HepG2 (cell line): Measurements from ENCODE around the gene ABHD2. TPM values are rescaled to one million over a fixed set of nuclear protein-coding genes. Genes with fewer than 3 reads are reported as not detected.

Source experiments
- ATAC-seq: fragments of 200-7000 bp; cut with Tn5 transposase; 3 replicates; pipeline ENCODE4 v1.9.1; 2020; ENCODE audit warnings: mild to moderate bottlenecking, moderate library complexity
- BruUV-seq: library from RNA; stranded (reverse); fragments of 400-500 nt; replicated peaks from 2 replicates; lab custom pipeline; 2021; lab: Mats Ljungman, UMichigan
- CTCF ChIA-PET: fragments of 300-600 bp; formaldehyde crosslinking; extraction: SDS; loops from one replicate; lab custom pipeline; 2021; ENCODE audit warnings: low total read pairs, inconsistent platforms, low intra/inter-chr PET ratio; lab: Yijun Ruan, JAX
- POLR2A ChIA-PET: fragments of 350-600 bp; sonication (Branson Sonifier 250); formaldehyde crosslinking; loops from one replicate; lab custom pipeline; 2020; ENCODE audit warnings: antibody characterized with exemption, inconsistent platforms; lab: Yijun Ruan, JAX
- DNase-seq: peaks from one replicate; pipeline ENCODE4 v3.0.0-alpha.2; 2015; ENCODE audit warnings: low spot score
- FAIRE-seq: peaks from 3 replicates; lab custom pipeline; 2011; peaks lifted over from hg19 to GRCh38; lab: Jason Lieb, UNC
- H2AFZ ChIP-seq: one replicate; pipeline ENCODE4 v1.6.1; 2011; ENCODE audit warnings: low read length, inconsistent platforms
- H3K27ac ChIP-seq: fragments of 300-600 bp; 3 replicates; pipeline ENCODE4 v1.8.0; 2011; ENCODE audit warnings: mixed run types, mild to moderate bottlenecking, mixed read lengths, low read length, inconsistent platforms; ENCODE audit not compliant: insufficient read depth; ENCODE audit errors: extremely low read length
- H3K27me3 ChIP-seq, 2 experiments: fragments of 200-600 bp in 1 of 2; 2 replicates in 1 of 2; 3 replicates in 1 of 2; pipeline versions ENCODE4 v1.6.0 to v1.8.0; 2011; ENCODE audit warnings: low read length in 2 of 2, mild to moderate bottlenecking in 2 of 2, moderate library complexity in 2 of 2, inconsistent platforms in 1 of 2; ENCODE audit not compliant: insufficient read depth in 2 of 2, control insufficient read depth in 1 of 2
- H3K36me3 ChIP-seq, 2 experiments: fragments of 200-600 bp in 1 of 2; replicated peaks in 1 of 2; 2 replicates in 1 of 2; 3 replicates in 1 of 2; pipeline versions ENCODE4 v1.5.1 to v1.8.0; 2011; ENCODE audit warnings: low read length in 2 of 2, inconsistent platforms in 1 of 2; ENCODE audit not compliant: insufficient read depth in 2 of 2, control insufficient read depth in 1 of 2
- H3K4me1 ChIP-seq: 2 replicates; pipeline ENCODE4 v1.5.1; 2012; ENCODE audit warnings: low read length, inconsistent platforms; ENCODE audit not compliant: insufficient read depth
- H3K4me2 ChIP-seq: 2 replicates; pipeline ENCODE4 v1.6.0; 2011; ENCODE audit warnings: low read depth, low read length, inconsistent platforms
- H3K4me3 ChIP-seq, 3 experiments: fragments of 200-600 bp in 1 of 3; sonication (generic), shearing (Covaris generic) in 1 of 3; replicated peaks in 1 of 3; 2 replicates each; pipeline ENCODE4 v1.5.1; 2011 to 2016; ENCODE audit warnings: low read length in 3 of 3, inconsistent platforms in 2 of 3, low read depth in 2 of 3, mild to moderate bottlenecking in 2 of 3, control low read depth in 1 of 3, mixed read lengths in 1 of 3; ENCODE audit not compliant: insufficient read depth in 1 of 3
- H3K79me2 ChIP-seq: one replicate; pipeline ENCODE4 v1.6.1; 2011; ENCODE audit warnings: low read length, inconsistent platforms; ENCODE audit not compliant: insufficient read depth
- H3K9ac ChIP-seq: 2 replicates; pipeline ENCODE4 v1.6.0; 2011; ENCODE audit warnings: mild to moderate bottlenecking, low read depth, low read length, inconsistent platforms; ENCODE audit not compliant: insufficient read depth
- H3K9me3 ChIP-seq: 2 replicates; pipeline ENCODE4 v1.5.1; 2012; ENCODE audit warnings: mild to moderate bottlenecking, low read length
- H4K20me1 ChIP-seq: 2 replicates; pipeline ENCODE4 v1.6.0; 2011; ENCODE audit warnings: inconsistent platforms, mild to moderate bottlenecking, low read length, moderate library complexity; ENCODE audit not compliant: insufficient read depth
- ARID2 ChIP-seq: sonication (generic); formaldehyde crosslinking; IDR thresholded peaks from 2 replicates; pipeline ENCODE4 v1.8.1; 2022; ENCODE audit warnings: mild to moderate bottlenecking, missing genetic modification reagents, borderline replicate concordance
- CBX5 ChIP-seq: sonication (generic); formaldehyde crosslinking; IDR thresholded peaks from 2 replicates; pipeline ENCODE4 v1.4.0; 2020; ENCODE audit warnings: missing genetic modification reagents, borderline replicate concordance
- HDAC1 ChIP-seq: sonication (generic); formaldehyde crosslinking; IDR thresholded peaks from 2 replicates; pipeline ENCODE4 v1.5.1; 2020; ENCODE audit warnings: mild to moderate bottlenecking, missing genetic modification reagents
- HMG20A ChIP-seq: IDR thresholded peaks from 2 replicates; pipeline ENCODE4 v1.6.1; 2016; ENCODE audit warnings: borderline replicate concordance
- HMGA1 ChIP-seq: sonication (generic); formaldehyde crosslinking; conservative IDR thresholded peaks from 2 replicates; pipeline ENCODE4 v1.4.0; 2020; ENCODE audit warnings: missing genetic modification reagents
- IRX3 ChIP-seq: sonication (generic); formaldehyde crosslinking; IDR thresholded peaks from 2 replicates; pipeline ENCODE4 v1.8.1; 2023; ENCODE audit warnings: mild to moderate bottlenecking, low read depth, missing genetic modification reagents, borderline replicate concordance
- MATR3 ChIP-seq: sonication (generic); formaldehyde crosslinking; IDR thresholded peaks from 2 replicates; pipeline ENCODE4 v1.4.0; 2020; ENCODE audit warnings: missing genetic modification reagents
- NFAT5 ChIP-seq: sonication (generic); formaldehyde crosslinking; IDR thresholded peaks from 2 replicates; pipeline ENCODE4 v1.4.0; 2020; ENCODE audit warnings: missing genetic modification reagents
- SMAD9 ChIP-seq: sonication (generic); formaldehyde crosslinking; IDR thresholded peaks from 2 replicates; pipeline ENCODE4 v1.5.1; 2020; ENCODE audit warnings: mild to moderate bottlenecking, missing genetic modification reagents
- TCF7 ChIP-seq: sonication (generic); IDR thresholded peaks from 2 replicates; pipeline ENCODE4 v1.6.1; 2016; ENCODE audit warnings: antibody characterized with exemption, low read depth
- ZNF160 ChIP-seq: sonication (generic); formaldehyde crosslinking; IDR thresholded peaks from 2 replicates; pipeline ENCODE4 v1.8.0; 2022; ENCODE audit warnings: mild to moderate bottlenecking, inconsistent platforms, missing genetic modification reagents
- ZNF24 ChIP-seq: fragments of 450-650 bp; IDR thresholded peaks from 2 replicates; pipeline ENCODE4 v1.6.1; 2017; ENCODE audit warnings: antibody characterized with exemption, mild to moderate bottlenecking
- ZNF367 ChIP-seq: sonication (generic); formaldehyde crosslinking; IDR thresholded peaks from 2 replicates; pipeline ENCODE4 v1.4.0; 2020; ENCODE audit warnings: missing genetic modification reagents, borderline replicate concordance
- ZNF441 ChIP-seq: sonication (generic); formaldehyde crosslinking; IDR thresholded peaks from 2 replicates; pipeline ENCODE4 v1.7.0; 2021; ENCODE audit warnings: missing genetic modification reagents, borderline replicate concordance
- ZNF512B ChIP-seq: sonication (generic); formaldehyde crosslinking; IDR thresholded peaks from 2 replicates; pipeline ENCODE4 v1.5.1; 2020; ENCODE audit warnings: missing genetic modification reagents, mild to moderate bottlenecking, borderline replicate concordance
- ZNF563 ChIP-seq: sonication (generic); formaldehyde crosslinking; IDR thresholded peaks from 2 replicates; pipeline ENCODE4 v1.8.0; 2022; ENCODE audit warnings: mild to moderate bottlenecking, moderate library complexity, missing genetic modification reagents
- ZNF572 ChIP-seq: sonication (generic); formaldehyde crosslinking; IDR thresholded peaks from 2 replicates; pipeline ENCODE4 v1.5.1; 2020; ENCODE audit warnings: mild to moderate bottlenecking, missing genetic modification reagents
- ZNF652 ChIP-seq: IDR thresholded peaks from 2 replicates; pipeline ENCODE4 v1.6.1; 2016; ENCODE audit warnings: low read depth, borderline replicate concordance
- ZNF780A ChIP-seq: sonication (generic); formaldehyde crosslinking; IDR thresholded peaks from 2 replicates; pipeline ENCODE4 v1.8.0; 2022; ENCODE audit warnings: mild to moderate bottlenecking, missing genetic modification reagents, moderate library complexity
- WGBS: methylation state at CpG from one replicate; pipeline ENCODE4 v1.1.6; 2017; ENCODE audit warnings: low lambda C conversion rate; 5-methylcytosine and 5-hydroxymethylcytosine counted together
- in situ Hi-C: cut with HindIII; loops from 2 replicates; pipeline ENCODE4 v1.10.0; 2017; ENCODE audit warnings: low pct_unique_long_range_greater_than_20kb; ENCODE audit not compliant: extremely low pct_ligation_motif_present
- intact Hi-C: fragments of 100-400 bp; cut with micrococcal nuclease; formaldehyde crosslinking; loops from one replicate; pipeline ENCODE4 v1.10.0; 2022; ENCODE audit not compliant: unreplicated experiment
- polyA plus RNA-seq, 8 experiments: library from polyadenylated mRNA; depleted of rRNA in 3 of 8; stranded (reverse) in 7 of 8; unstranded in 1 of 8; fragments of >200 nt; fragmentation: Illumina TruSeq in 4 of 8; extraction: Trizol in 4 of 8; gene quantifications; 2 replicates each; pipeline versions ENCODE4 v1.2.1 to v1.2.3, GENCODE V29; 2011 to 2016; ENCODE audit warnings: low read depth in 4 of 8, missing spikeins in 1 of 8, mixed read lengths in 1 of 8; ENCODE audit not compliant: insufficient read depth in 1 of 8
- total RNA-seq, 5 experiments: library from RNA; depleted of rRNA; stranded (reverse); fragments of >200 nt; fragmentation: Illumina TruSeq; extraction: Trizol; gene quantifications; 2 replicates each; pipeline ENCODE4 v1.2.3, GENCODE V29; 2016; ENCODE audit warnings: low read depth in 1 of 5

The ABHD2 gene
- total and polyA plus RNA-seq, 2 of the 13 experiments (the other 11 are each of a cell fraction or from before 2014, with no cell fraction given): 14.8 to 22.4 TPM

- no peaks in the 10 kb centered on the region for H3K36me3 ChIP-seq
- WGBS: 38% methylated on average over 4 of the region's 4 CpGs
- no peak overlapping the region for H3K4me3 ChIP-seq
- H2AFZ ChIP-seq: no peak overlapping the region
- H3K4me2 ChIP-seq: no peak overlapping the region
- no TSS peak for BruUV-seq
- H3K79me2 ChIP-seq: no peaks in the 10 kb centered on the region
- peak; percentile 39; the same call in 2 of the 3 replicates for ATAC-seq
- no peak for DNase-seq
- CTCF ChIA-PET: no interaction called here
- no peaks in the 10 kb centered on the region for H3K9me3 ChIP-seq
- intact Hi-C loops: no loop called here
- FAIRE-seq: no peak
- TF ChIP-seq IRX3 (CRISPR knock-in tag): no peak
- no peak for TF ChIP-seq SMAD9 (CRISPR knock-in tag)
- TF ChIP-seq ZNF572 (CRISPR knock-in tag): no peak
- TF ChIP-seq TCF7: no peak
- no peak for TF ChIP-seq CBX5 (CRISPR knock-in tag)
- TF ChIP-seq ZNF512B (CRISPR knock-in tag): no peak
- TF ChIP-seq ZNF563 (CRISPR knock-in tag): no peak
- TF ChIP-seq ZNF441 (CRISPR knock-in tag): no peak
- no peak for TF ChIP-seq ZNF24
- no peak for TF ChIP-seq MATR3 (CRISPR knock-in tag)
- TF ChIP-seq HDAC1: no peak
- TF ChIP-seq ZNF652: no peak
- TF ChIP-seq ZNF160 (CRISPR knock-in tag): no peak
- TF ChIP-seq NFAT5 (CRISPR knock-in tag): no peak
- TF ChIP-seq ZNF780A (CRISPR knock-in tag): no peak
- no peak for TF ChIP-seq HMGA1 (CRISPR knock-in tag)
- TF ChIP-seq ARID2 (CRISPR knock-in tag): no peak
- TF ChIP-seq HMG20A (CRISPR knock-in tag): no peak
- no peak for TF ChIP-seq ZNF367 (CRISPR knock-in tag)
- TF ChIP-seq, all 625 proteins: peak for 0
- POLR2A ChIA-PET: interaction anchor here (0.9 to 2.6 kb wide), 3 partner anchors 15 to 57 kb away, joined by 3 to 12 read pairs (median 5); partner anchors contain the start of gene ABHD2
- no peak overlapping the region for H3K9ac ChIP-seq
- H3K4me1 ChIP-seq: peaks cover 44% of the 10 kb centered on the region
- H3K27ac ChIP-seq: no peak overlapping the region
- no peaks in the 10 kb centered on the region for H4K20me1 ChIP-seq
- no peaks in the 10 kb centered on the region; a peak in 1 of 5 replicates for H3K27me3 ChIP-seq
- in situ Hi-C loops: no loop called here
Observed at GRCh38 chr15:89071471-89071870, 16.8 kb upstream of the ABHD2 start.
